K562 (cell line): Measurements from ENCODE around the gene TBC1D12. TPM values are rescaled to one million over a fixed set of nuclear protein-coding genes. Genes with fewer than 3 reads are reported as not detected.
A peak's percentile ranks its signal among the peaks of the same experiment; 100 is the strongest.

Experiments used
- C11orf30 ChIP-seq: fragments of 450-650 bp; IDR thresholded peaks from 2 replicates; pipeline ENCODE4 v1.6.1; 2016; ENCODE audit warnings: low read depth, mild to moderate bottlenecking
- CEBPZ ChIP-seq: fragments of 150-350 bp; IDR thresholded peaks from 2 replicates; pipeline ENCODE4 v1.6.1; 2014; ENCODE audit warnings: low read depth, mild to moderate bottlenecking, low read length, borderline replicate concordance
- CLOCK ChIP-seq: fragments of 250-450 bp; sonication (Bioruptor Pico); IDR thresholded peaks from 2 replicates; pipeline ENCODE4 v1.4.0; 2020; ENCODE audit warnings: mild to moderate bottlenecking, moderate library complexity, borderline replicate concordance
- FUS ChIP-seq: fragments of 200-400 bp; formaldehyde crosslinking; optimal IDR thresholded peaks from 2 replicates; pipeline ENCODE3; 2017; ENCODE audit warnings: low read depth, low read length
- HDAC1 ChIP-seq, 2 experiments: fragments of 450-650 bp; IDR thresholded peaks; 2 replicates each; pipeline ENCODE4 v1.6.1; 2016 to 2017; ENCODE audit warnings: inconsistent platforms in 1 of 2, mild to moderate bottlenecking in 1 of 2, moderate library complexity in 1 of 2
- KDM5B ChIP-seq: fragments of 200-600 bp; sonication (generic); IDR thresholded peaks from 2 replicates; pipeline ENCODE4 v1.6.1; 2012; ENCODE audit warnings: low read depth, mild to moderate bottlenecking, moderate library complexity, low read length, control low read depth, inconsistent platforms; ENCODE audit not compliant: insufficient replicate concordance
- KLF13 ChIP-seq: fragments of 450-650 bp; IDR thresholded peaks from 2 replicates; pipeline ENCODE4 v1.6.1; 2016; ENCODE audit warnings: missing genetic modification characterization, low read depth, mild to moderate bottlenecking, missing compliant biosample characterization, moderate library complexity, borderline replicate concordance
- LCOR ChIP-seq: sonication (generic); formaldehyde crosslinking; IDR thresholded peaks from 2 replicates; pipeline ENCODE4 v1.8.0; 2022; ENCODE audit warnings: mild to moderate bottlenecking, missing genetic modification reagents
- MCM7 ChIP-seq, 2 experiments: fragments of 450-650 bp; IDR thresholded peaks; 2 replicates each; pipeline ENCODE4 v1.6.1; 2016 to 2018
- MEF2D ChIP-seq: conservative IDR thresholded peaks from 2 replicates; pipeline ENCODE4 v1.6.1; 2016; ENCODE audit warnings: low read depth, missing genetic modification characterization, missing compliant biosample characterization
- NFE2 ChIP-seq: IDR thresholded peaks from 2 replicates; pipeline ENCODE4 v1.6.1; 2014; ENCODE audit warnings: antibody characterized with exemption, low read depth
- RBM25 ChIP-seq: fragments of 200-400 bp; formaldehyde crosslinking; IDR thresholded peaks from 2 replicates; pipeline ENCODE4 v1.6.1; 2018; ENCODE audit warnings: low read length, low read depth, moderate library complexity; ENCODE audit not compliant: severe bottlenecking
- RHOXF2B ChIP-seq: fragments of 250-450 bp; sonication (Bioruptor Pico); conservative IDR thresholded peaks from 2 replicates; pipeline ENCODE4 v1.5.1; 2021
- TBP ChIP-seq: optimal IDR thresholded peaks from 2 replicates; pipeline ENCODE3; 2011; ENCODE audit warnings: low read depth, low read length, improper control_type of control experiment
- THAP7 ChIP-seq: fragments of 250-450 bp; sonication (Bioruptor Pico); IDR thresholded peaks from 2 replicates; pipeline ENCODE4 v1.5.0; 2021
- ZFX ChIP-seq: sonication (generic); formaldehyde crosslinking; IDR thresholded peaks from 2 replicates; pipeline ENCODE4 v1.8.0; 2022; ENCODE audit warnings: mild to moderate bottlenecking, missing genetic modification reagents, moderate library complexity
- ZNF23 ChIP-seq: fragments of 250-450 bp; sonication (Bioruptor Pico); IDR thresholded peaks from 2 replicates; pipeline ENCODE4 v1.4.0; 2020; ENCODE audit warnings: mild to moderate bottlenecking
- ZNF280B ChIP-seq: fragments of 250-450 bp; sonication (Bioruptor Pico); IDR thresholded peaks from 2 replicates; pipeline ENCODE4 v1.5.1; 2021; ENCODE audit warnings: mild to moderate bottlenecking
- polyA plus RNA-seq, 8 experiments: library from polyadenylated mRNA; depleted of rRNA in 4 of 8; stranded (reverse) in 5 of 8; unstranded in 3 of 8; fragments of >200 nt; fragmentation: Nextera tagmentation in 2 of 8; fragmentation: Illumina TruSeq in 1 of 8; extraction: Ambion mirVana in 2 of 8; extraction: Trizol in 1 of 8; gene quantifications; 2 replicates each; pipeline versions ENCODE4 v1.2.1 to v1.2.3, GENCODE V29; 2011 to 2014; ENCODE audit warnings: inconsistent platforms in 1 of 8, missing spikeins in 1 of 8
- total RNA-seq, 7 experiments: library from RNA; depleted of rRNA in 6 of 7; stranded (reverse); fragments of >200 nt in 6 of 7; fragmentation: Illumina TruSeq in 2 of 7; extraction: Trizol in 2 of 7; gene quantifications; 2 replicates each; pipeline versions ENCODE4 v1.2.1 to v1.2.3, GENCODE V29; 2011 to 2021; ENCODE audit warnings: low replicate concordance in 1 of 7
- TF ChIP-seq, protein P1 (sequence below): fragments of 250-450 bp; sonication (Bioruptor Pico); IDR thresholded peaks from 2 replicates; pipeline ENCODE4 v1.8.0; 2022; ENCODE audit warnings: inconsistent platforms, mild to moderate bottlenecking, moderate library complexity, borderline replicate concordance

TBC1D12 gene
- total and polyA plus RNA-seq, 9 of the 15 experiments (the other 6 are each of a cell fraction or from before 2014, with no cell fraction given) = 2.1 to 6.7 (median 3.9) TPM

DNA sequence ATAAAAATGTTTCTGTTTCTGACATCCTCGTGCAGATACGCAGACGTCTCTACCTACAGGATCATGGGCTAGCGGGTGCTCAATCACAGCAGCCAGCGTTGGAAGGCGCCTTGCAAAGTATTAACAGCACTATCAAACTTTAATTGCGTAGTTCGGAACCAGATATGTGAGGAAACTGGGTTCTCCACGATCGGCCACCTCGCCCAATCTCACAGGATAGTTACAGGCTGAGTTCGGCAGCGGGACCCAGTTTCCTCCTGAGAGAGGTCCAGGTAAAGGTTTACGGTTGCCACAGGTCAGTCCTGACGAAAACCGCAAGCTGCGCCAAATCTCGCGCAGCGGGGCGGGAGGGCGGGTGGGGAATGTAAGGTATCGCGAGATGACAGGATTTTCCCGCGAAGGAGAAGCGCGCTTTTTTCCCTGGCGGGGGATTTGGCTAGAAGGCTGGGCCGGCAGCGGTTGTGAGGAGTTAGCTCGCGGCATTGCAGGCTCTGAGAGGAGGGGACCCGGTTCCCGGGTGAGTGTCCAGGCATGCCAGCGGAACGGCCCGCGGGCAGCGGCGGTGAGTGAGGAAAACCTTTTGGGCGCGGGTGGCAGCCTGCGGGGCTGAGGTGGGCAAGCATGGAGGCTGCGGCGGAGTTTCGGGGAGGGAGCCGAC is 143.2 kb downstream of the TBC1D12 start, which contains the start of gene HELLS (continued):
- TF ChIP-seq HDAC1 (IDR thresholded peaks at IDR 0.05) (peak in 1 of 2 experiments; percentile 67; a peak in 1 of 4 replicates), ZNF23 (no peak), TBP (peak; percentile 88), RHOXF2B (CRISPR knock-in tag) (no peak), NFE2 (no peak), MCM7 (IDR thresholded peaks at IDR 0.05) (no peak), ZFX (CRISPR knock-in tag) (peak; percentile 28; the same call in 1 of the 2 replicates), CEBPZ (no peak), RBM25 (no peak), LCOR (0 out of 2 replicates have a peak, but pooled peaks have one; percentile 18), KDM5B (peak; percentile 81), ZNF280B (CRISPR knock-in tag) (no peak), CLOCK (no peak), MEF2D (tag) (no peak), FUS (no peak), C11orf30 (no peak), THAP7 (CRISPR knock-in tag) (no peak), KLF13 (tag) (no peak)
- TF ChIP-seq, protein P1, sequence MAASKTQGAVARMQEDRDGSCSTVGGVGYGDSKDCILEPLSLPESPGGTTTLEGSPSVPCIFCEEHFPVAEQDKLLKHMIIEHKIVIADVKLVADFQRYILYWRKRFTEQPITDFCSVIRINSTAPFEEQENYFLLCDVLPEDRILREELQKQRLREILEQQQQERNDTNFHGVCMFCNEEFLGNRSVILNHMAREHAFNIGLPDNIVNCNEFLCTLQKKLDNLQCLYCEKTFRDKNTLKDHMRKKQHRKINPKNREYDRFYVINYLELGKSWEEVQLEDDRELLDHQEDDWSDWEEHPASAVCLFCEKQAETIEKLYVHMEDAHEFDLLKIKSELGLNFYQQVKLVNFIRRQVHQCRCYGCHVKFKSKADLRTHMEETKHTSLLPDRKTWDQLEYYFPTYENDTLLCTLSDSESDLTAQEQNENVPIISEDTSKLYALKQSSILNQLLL (CRISPR knock-in tag) = no peak
